Immature natural killer cell (primary cell): ENCODE results near the gene CAMK1D. TPM values are rescaled to one million over a fixed set of nuclear protein-coding genes. Genes with fewer than 3 reads are reported as not detected.

ENCODE experiments used
- DNase-seq, 3 donors: peaks; one replicate each; pipeline ENCODE4 v3.0.0; 2022; ENCODE audit warnings: mixed read lengths in 1 of 3
- H3K27ac Mint-ChIP-seq, 6 donors: one replicate each; pipeline ENCODE4 v1.8.0; 2020; ENCODE audit warnings: mixed read lengths in 6 of 6, mild to moderate bottlenecking in 5 of 6, inconsistent platforms in 4 of 6, moderate library complexity in 3 of 6
- H3K27me3 Mint-ChIP-seq, 3 donors: one replicate each; pipeline ENCODE4 v1.8.0; 2020 to 2021; ENCODE audit warnings: low read depth in 3 of 3, mild to moderate bottlenecking in 3 of 3, mixed read lengths in 3 of 3, moderate library complexity in 3 of 3, inconsistent platforms in 1 of 3
- H3K36me3 Mint-ChIP-seq, 3 donors: one replicate each; pipeline ENCODE4 v1.8.0; 2020; ENCODE audit warnings: mixed read lengths in 3 of 3, inconsistent platforms in 2 of 3, mild to moderate bottlenecking in 2 of 3
- H3K4me1 Mint-ChIP-seq, 2 donors: one replicate each; pipeline ENCODE4 v1.8.0; 2020; ENCODE audit warnings: inconsistent platforms in 2 of 2, mild to moderate bottlenecking in 2 of 2, mixed read lengths in 2 of 2, moderate library complexity in 1 of 2
- H3K4me3 Mint-ChIP-seq, 5 donors: one replicate each; pipeline ENCODE4 v1.8.0; 2020; ENCODE audit warnings: mild to moderate bottlenecking in 5 of 5, mixed read lengths in 5 of 5, inconsistent platforms in 3 of 5, moderate library complexity in 3 of 5
- H3K9me3 Mint-ChIP-seq, 6 donors: one replicate each; pipeline ENCODE4 v1.8.0; 2020; ENCODE audit warnings: mild to moderate bottlenecking in 6 of 6, mixed read lengths in 6 of 6, inconsistent platforms in 4 of 6, moderate library complexity in 3 of 6
- polyA plus RNA-seq, 3 donors: library from polyadenylated mRNA; unstranded; fragments of 300-500 nt; fragmentation: Illumina TruSeq; gene quantifications; one replicate each; pipeline ENCODE4 v1.2.3, GENCODE V29; 2021

CAMK1D gene
- polyA plus RNA-seq, 3 donors from 2014 or later, result 5.3 to 19.3 (median 7.7) TPM

GRCh38 chr10:12880423-12880822 is 531.1 kb downstream of the CAMK1D start:
- Mint-ChIP-seq H3K27ac (no peak overlapping the region), H3K27me3 (peaks cover 5 to 15% (median 8%) of the 10 kb centered on the region in 3 donors), H3K4me1 (no peaks in the 10 kb centered on the region), H3K4me3 (no peak overlapping the region), H3K36me3 (no peaks in the 10 kb centered on the region), H3K9me3 (no peaks in the 10 kb centered on the region)
- DNase-seq, result no peak

- H3K27ac Mint-ChIP-seq, result no peak overlapping the region
- H3K9me3 Mint-ChIP-seq, result peaks cover 0 to 2% (median 0%) of the 10 kb centered on the region in 6 donors
- no peak overlapping the region for H3K4me3 Mint-ChIP-seq
- no peak for DNase-seq
- H3K36me3 Mint-ChIP-seq, result no peaks in the 10 kb centered on the region
- no peaks in the 10 kb centered on the region for H3K4me1 Mint-ChIP-seq
- peaks cover 8 to 10% (median 8%) of the 10 kb centered on the region in 3 donors for H3K27me3 Mint-ChIP-seq
These were observed 535.5 kb downstream of the CAMK1D start for GRCh38 chr10:12884851-12885250.

Other genes starting within 250 kb of the CAMK1D start
- gene SEC61A2, start 219.9 kb upstream of the CAMK1D start, polyA plus RNA-seq, result 1 to 10 TPM; 1.8 to 6.8 (median 2.7) TPM
- 10 to 100 TPM; 58.3 to 69.4 (median 59.6) TPM for gene NUDT5, start 153.7 kb upstream of the CAMK1D start, polyA plus RNA-seq
- 100 to 1,000 TPM in 2 of 3 donors, 10 to 100 TPM in 1; 79.8 to 149 (median 103) TPM for gene CDC123, start 153.4 kb upstream of the CAMK1D start, polyA plus RNA-seq